ENCODE measurements around the gene KRT33A.

Gene KRT33A

DNA sequence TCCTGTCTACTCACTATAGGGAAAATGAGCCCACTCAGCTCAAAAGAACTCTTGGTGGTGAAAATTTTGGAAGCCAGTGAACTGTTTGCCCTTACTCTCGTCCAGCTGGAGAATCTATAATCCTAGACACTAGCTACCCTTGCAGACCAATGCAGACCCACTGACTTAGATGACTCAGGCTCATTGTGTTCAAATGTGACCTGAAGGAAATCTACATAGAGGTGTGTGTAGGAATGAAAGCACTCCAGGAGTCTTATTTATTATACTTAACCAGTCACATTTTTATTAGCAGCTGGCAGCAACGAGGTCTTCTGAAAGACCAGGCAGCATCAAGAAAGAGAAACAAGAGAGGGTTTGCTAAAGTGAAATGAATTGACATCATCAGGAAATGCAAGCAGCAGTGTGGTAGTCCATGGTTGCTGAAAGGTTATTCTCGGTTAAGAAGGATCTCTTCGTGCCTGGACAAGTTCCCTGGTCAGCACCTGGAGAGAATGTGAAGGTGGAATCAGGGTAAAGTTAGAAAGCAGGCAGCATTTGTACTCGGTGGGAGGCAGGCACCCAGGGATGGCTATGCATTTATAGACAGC is 49.3 kb downstream of the KRT33A start:
- no peak for DNase-seq

DNA sequence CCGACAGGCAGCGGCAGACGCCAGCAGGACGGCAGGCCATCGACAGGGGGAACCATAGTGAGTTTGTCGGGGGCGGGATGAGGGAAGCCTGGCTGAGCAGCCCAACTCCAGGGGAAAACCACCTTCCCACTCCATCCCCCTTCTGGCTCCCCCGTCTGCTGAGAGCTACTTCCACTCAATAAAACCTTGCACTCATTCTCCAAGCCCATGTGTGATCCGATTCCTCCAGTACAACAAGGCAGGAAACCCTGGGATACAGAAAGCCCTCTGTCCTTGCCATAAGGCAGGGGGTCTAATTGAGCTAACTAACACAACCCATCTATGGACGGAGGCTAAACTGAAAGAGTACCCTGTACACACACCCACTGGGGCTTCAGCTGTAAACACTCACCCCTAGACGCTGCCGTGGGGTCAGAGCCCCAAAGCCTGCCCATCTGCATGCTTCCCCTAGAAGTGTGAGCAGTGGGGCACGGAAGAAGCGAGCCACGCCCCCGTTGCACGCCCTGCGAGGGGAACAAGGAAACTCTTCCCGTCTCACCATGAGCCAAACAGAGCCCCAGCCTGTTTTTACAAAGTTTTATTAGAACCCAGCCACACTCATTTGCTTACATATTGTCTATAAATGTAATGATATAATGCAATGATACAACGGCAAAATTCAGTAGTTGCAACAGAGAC is 52.0 kb downstream of the KRT33A start:
- DNase-seq: no peak

DNA sequence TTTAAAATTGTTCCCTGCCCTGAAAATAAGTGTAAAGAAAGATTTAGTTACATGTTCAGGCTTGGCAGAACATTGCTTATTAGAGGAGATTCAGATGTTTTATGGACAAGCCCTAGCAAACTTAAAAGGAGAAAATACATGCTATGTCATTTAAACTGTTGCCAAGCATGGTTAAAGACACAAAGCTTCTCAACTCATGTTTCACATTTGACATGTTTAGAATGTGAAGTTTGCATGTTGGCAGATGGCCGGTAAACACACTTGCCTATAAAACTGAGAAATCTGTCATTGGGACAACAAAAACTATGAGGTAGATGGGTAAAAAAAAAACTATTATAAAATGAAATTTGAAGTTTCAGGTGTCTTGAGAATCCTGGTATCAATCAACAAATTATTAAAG is 53.8 kb downstream of the KRT33A start:
- no peak for DNase-seq

Measured in femur (tissue), 1 donor.